Endodermal cell (in vitro differentiated cells): ENCODE measurements around the gene ANGPT4. TPM values are rescaled to one million over a fixed set of nuclear protein-coding genes. Genes with fewer than 3 reads are reported as not detected.
A peak's percentile ranks its signal among the peaks of the same experiment; 100 is the strongest.

Experiments
- DNase-seq: peaks from one replicate; pipeline ENCODE4 v3.0.0-alpha.2; 2017
- H3K27ac ChIP-seq: 2 replicates; pipeline ENCODE4 v1.5.1; 2013; ENCODE audit warnings: mild to moderate bottlenecking, low read depth, low read length, moderate library complexity
- H3K27me3 ChIP-seq: 2 replicates; pipeline ENCODE4 v1.6.1; 2013; ENCODE audit warnings: mild to moderate bottlenecking, low read length, moderate library complexity; ENCODE audit not compliant: insufficient read depth, control insufficient read depth, poor library complexity, severe bottlenecking
- H3K36me3 ChIP-seq: 2 replicates; pipeline ENCODE4 v1.7.0; 2013; ENCODE audit warnings: mild to moderate bottlenecking, low read length, moderate library complexity; ENCODE audit not compliant: control insufficient read depth, insufficient read depth
- H3K4me1 ChIP-seq: one replicate; pipeline ENCODE4 v1.7.0; 2013; ENCODE audit warnings: low read length; ENCODE audit not compliant: control insufficient read depth, insufficient read depth
- H3K4me3 ChIP-seq: 2 replicates; pipeline ENCODE4 v1.5.1; 2013; ENCODE audit warnings: mild to moderate bottlenecking, low read length, moderate library complexity
- H3K9ac ChIP-seq: 2 replicates; pipeline ENCODE4 v1.6.1; 2013; ENCODE audit warnings: mild to moderate bottlenecking, low read length, moderate library complexity; ENCODE audit not compliant: poor library complexity, severe bottlenecking; ENCODE audit errors: extremely low read depth
- H3K9me3 ChIP-seq: 2 replicates; pipeline ENCODE4 v1.6.1; 2013; ENCODE audit warnings: mild to moderate bottlenecking, low read length, moderate library complexity; ENCODE audit not compliant: control insufficient read depth
- H3K27ac Mint-ChIP-seq: 2 replicates; pipeline ENCODE4 v1.8.0; 2020; ENCODE audit warnings: mixed read lengths
- H3K27me3 Mint-ChIP-seq: 2 replicates; pipeline ENCODE4 v1.8.0; 2021; ENCODE audit warnings: mild to moderate bottlenecking, mixed read lengths; ENCODE audit not compliant: insufficient read depth
- H3K36me3 Mint-ChIP-seq: 2 replicates; pipeline ENCODE4 v1.8.0; 2020; ENCODE audit warnings: low read depth, mixed read lengths
- H3K4me1 Mint-ChIP-seq: 2 replicates; pipeline ENCODE4 v1.8.0; 2020; ENCODE audit warnings: mixed read lengths
- H3K4me3 Mint-ChIP-seq: 2 replicates; pipeline ENCODE4 v1.8.0; 2020; ENCODE audit warnings: mild to moderate bottlenecking, moderate library complexity, mixed read lengths
- H3K9me3 Mint-ChIP-seq: 2 replicates; pipeline ENCODE4 v1.8.0; 2020; ENCODE audit warnings: mild to moderate bottlenecking, mixed read lengths
- CTCF ChIP-seq: fragments of 200-600 bp; sonication (generic); conservative IDR thresholded peaks from 2 replicates; pipeline ENCODE4 v1.5.0; 2021; ENCODE audit warnings: antibody characterized with exemption, mild to moderate bottlenecking
- WGBS, 2 experiments: methylation state at CpG; one replicate each; pipeline versions ENCODE4 v1.1.5 to v1.1.7; 2013; ENCODE audit warnings: missing lambda C conversion rate in 2 of 2, mixed read lengths in 1 of 2; ENCODE audit not compliant: insufficient coverage in 1 of 2, insufficient read length in 1 of 2; 5-methylcytosine and 5-hydroxymethylcytosine counted together
- total RNA-seq, 2 donors: library from RNA; stranded (reverse); fragmentation: NEBNext Ultra II Directional in 1 of 2; extraction: Animal tissue kit (Norgen Biotek cat#: 25700) in 1 of 2; gene quantifications; 2 replicates in 1 of 2; 3 replicates in 1 of 2; pipeline ENCODE4 v1.2.1, GENCODE V29; 2021

ANGPT4 gene
- total RNA-seq, 2 donors from 2014 or later, result 0.31 to 0.51 TPM

- Mint-ChIP-seq H3K27me3 (peaks cover 16% of the 10 kb centered on the region), H3K36me3 (no peaks in the 10 kb centered on the region), H3K9me3 (peaks cover 60% of the 10 kb centered on the region), H3K27ac (no peak overlapping the region), H3K4me3 (no peak overlapping the region), H3K4me1 (no peaks in the 10 kb centered on the region)
- TF ChIP-seq CTCF, result no peak
- no peak for DNase-seq
- H3K27me3 ChIP-seq, result no peaks in the 10 kb centered on the region
- WGBS, 2 experiments, result 0% methylated on average over 1 of the region's 1 CpG
- no peaks in the 10 kb centered on the region for H3K36me3 ChIP-seq
- no peaks in the 10 kb centered on the region for H3K4me1 ChIP-seq
- no peak overlapping the region for H3K4me3 ChIP-seq
- H3K27ac ChIP-seq, result no peak overlapping the region
- no peak overlapping the region for H3K9ac ChIP-seq
- H3K9me3 ChIP-seq, result peaks cover 57% of the 10 kb centered on the region
These were observed 15.3 kb upstream of the ANGPT4 start for GRCh38 chr20:931401-931800.

- no peak for DNase-seq
- Histone ChIP-seq H3K9ac (no peak overlapping the region), H3K27me3 (no peaks in the 10 kb centered on the region), H3K4me3 (peak overlapping the region; percentile 71), H3K27ac (no peak overlapping the region), H3K4me1 (no peaks in the 10 kb centered on the region), H3K36me3 (no peaks in the 10 kb centered on the region), H3K9me3 (peaks cover 59% of the 10 kb centered on the region)
- Mint-ChIP-seq H3K4me1 (no peaks in the 10 kb centered on the region), H3K4me3 (no peak overlapping the region), H3K36me3 (no peaks in the 10 kb centered on the region), H3K27ac (no peak overlapping the region), H3K9me3 (peaks cover 48% of the 10 kb centered on the region), H3K27me3 (peaks cover 13% of the 10 kb centered on the region)
- WGBS, 2 experiments, result 93 to 96% methylated on average over 5 to 6 of the region's 6 CpGs
- TF ChIP-seq CTCF, result no peak
These were observed 10.5 kb upstream of the ANGPT4 start for GRCh38 chr20:926670-927069.

DNA sequence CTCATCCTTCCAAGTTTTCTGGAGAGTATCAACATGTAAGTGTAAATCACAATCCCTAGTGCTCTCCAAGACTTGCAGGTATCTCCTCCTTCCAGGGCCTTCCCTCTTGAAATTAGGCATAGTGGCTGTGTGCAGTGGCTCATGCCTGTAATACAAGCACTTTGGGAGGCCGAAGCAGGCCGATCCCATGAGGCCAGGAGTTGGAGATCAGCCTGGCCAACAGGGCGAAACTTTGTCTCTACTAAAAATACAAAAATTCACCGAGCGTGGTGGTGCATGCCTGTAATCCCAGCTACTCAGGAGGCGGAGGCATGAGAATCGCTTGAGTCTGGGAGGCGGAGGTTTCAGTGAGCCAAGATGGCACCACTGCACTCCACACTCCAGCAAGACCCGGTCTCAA, 9.4 kb upstream of the ANGPT4 start:
- Histone ChIP-seq H3K27me3 (no peaks in the 10 kb centered on the region), H3K4me3 (peak overlapping the region; percentile 71), H3K27ac (no peak overlapping the region), H3K36me3 (no peaks in the 10 kb centered on the region), H3K4me1 (no peaks in the 10 kb centered on the region), H3K9me3 (peaks cover 53% of the 10 kb centered on the region), H3K9ac (no peak overlapping the region)
- 93 to 96% methylated on average over 4 to 9 of the region's 9 CpGs for WGBS, 2 experiments
- TF ChIP-seq CTCF, result no peak
- no peaks in the 10 kb centered on the region for H3K36me3 Mint-ChIP-seq
- H3K4me3 Mint-ChIP-seq, result no peak overlapping the region
- no peak overlapping the region for H3K27ac Mint-ChIP-seq
- DNase-seq, result peak; percentile 13
- H3K9me3 Mint-ChIP-seq, result peaks cover 39% of the 10 kb centered on the region
- peaks cover 13% of the 10 kb centered on the region for H3K27me3 Mint-ChIP-seq
- H3K4me1 Mint-ChIP-seq, result no peaks in the 10 kb centered on the region
